ENCODE data around the gene MRPL46.

Gene MRPL46

DNA sequence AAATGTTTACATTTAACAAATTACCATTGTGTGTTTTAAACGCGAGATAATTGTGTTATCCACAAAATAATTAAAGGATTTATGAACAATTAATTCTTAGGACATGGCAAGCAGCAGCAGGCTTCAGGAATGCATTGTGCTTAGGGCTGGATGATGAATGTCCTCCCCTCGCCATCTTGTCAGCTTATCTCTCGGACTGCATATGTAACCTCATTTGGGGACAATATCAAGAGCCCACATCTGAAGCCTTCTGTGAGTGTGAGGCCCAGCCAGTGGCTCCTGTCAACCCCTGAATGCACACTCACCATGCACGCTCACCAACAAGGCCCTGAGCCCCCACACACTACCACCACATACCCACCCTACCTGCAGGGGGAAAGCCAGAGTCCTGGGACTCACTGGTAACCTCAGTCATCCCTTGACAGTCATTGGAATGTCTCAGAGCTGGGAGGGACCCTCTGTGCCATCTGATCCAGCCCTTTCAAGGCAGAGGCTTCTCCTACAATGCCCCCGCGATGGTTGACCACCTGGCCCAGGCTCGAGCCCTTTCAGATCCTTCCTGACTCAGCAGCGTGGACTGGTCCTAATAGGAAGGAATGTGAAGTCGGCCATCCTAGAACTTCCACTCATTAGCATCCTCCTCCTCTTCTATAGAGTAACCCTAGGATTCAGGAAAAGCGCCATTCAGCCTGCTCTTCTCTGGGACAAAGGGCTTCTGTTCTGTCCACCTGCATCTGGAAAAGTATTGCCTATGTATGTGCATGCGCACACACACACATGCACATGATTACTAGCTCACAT, 38.2 kb downstream of the MRPL46 start:
- no peak for DNase-seq (ENCODE audit: low read depth)
- TF ChIP-seq, protein P1, sequence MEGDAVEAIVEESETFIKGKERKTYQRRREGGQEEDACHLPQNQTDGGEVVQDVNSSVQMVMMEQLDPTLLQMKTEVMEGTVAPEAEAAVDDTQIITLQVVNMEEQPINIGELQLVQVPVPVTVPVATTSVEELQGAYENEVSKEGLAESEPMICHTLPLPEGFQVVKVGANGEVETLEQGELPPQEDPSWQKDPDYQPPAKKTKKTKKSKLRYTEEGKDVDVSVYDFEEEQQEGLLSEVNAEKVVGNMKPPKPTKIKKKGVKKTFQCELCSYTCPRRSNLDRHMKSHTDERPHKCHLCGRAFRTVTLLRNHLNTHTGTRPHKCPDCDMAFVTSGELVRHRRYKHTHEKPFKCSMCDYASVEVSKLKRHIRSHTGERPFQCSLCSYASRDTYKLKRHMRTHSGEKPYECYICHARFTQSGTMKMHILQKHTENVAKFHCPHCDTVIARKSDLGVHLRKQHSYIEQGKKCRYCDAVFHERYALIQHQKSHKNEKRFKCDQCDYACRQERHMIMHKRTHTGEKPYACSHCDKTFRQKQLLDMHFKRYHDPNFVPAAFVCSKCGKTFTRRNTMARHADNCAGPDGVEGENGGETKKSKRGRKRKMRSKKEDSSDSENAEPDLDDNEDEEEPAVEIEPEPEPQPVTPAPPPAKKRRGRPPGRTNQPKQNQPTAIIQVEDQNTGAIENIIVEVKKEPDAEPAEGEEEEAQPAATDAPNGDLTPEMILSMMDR (IDR thresholded peaks at IDR 0.05; ENCODE audit: control insufficient read depth, insufficient read depth, low read depth, low read length, missing control alignments) = no peak
- H3K4me3 ChIP-seq (ENCODE audit: control insufficient read depth, low read depth, low read length) = no peak overlapping the region

GRCh38 chr15:88428053-88428452, 39.1 kb downstream of the MRPL46 start:
- no peak overlapping the region for H3K4me3 ChIP-seq (ENCODE audit: control insufficient read depth, low read depth, low read length)
- no peak for DNase-seq (ENCODE audit: low read depth)
- TF ChIP-seq, protein P1 (IDR thresholded peaks at IDR 0.05; ENCODE audit: control insufficient read depth, insufficient read depth, low read depth, low read length, missing control alignments) = no peak

GRCh38 chr15:88426304-88426703, 40.9 kb downstream of the MRPL46 start:
- TF ChIP-seq, protein P1 (IDR thresholded peaks at IDR 0.05; ENCODE audit: control insufficient read depth, insufficient read depth, low read depth, low read length, missing control alignments) = no peak
- no peak overlapping the region for H3K4me3 ChIP-seq (ENCODE audit: control insufficient read depth, low read depth, low read length)
- DNase-seq (ENCODE audit: low read depth) = no peak

- no peak for DNase-seq (ENCODE audit: low read depth)
- no peak overlapping the region for H3K4me3 ChIP-seq (ENCODE audit: control insufficient read depth, low read depth, low read length)
These were observed 43.9 kb downstream of the MRPL46 start for GRCh38 chr15:88423331-88423730.

DNA sequence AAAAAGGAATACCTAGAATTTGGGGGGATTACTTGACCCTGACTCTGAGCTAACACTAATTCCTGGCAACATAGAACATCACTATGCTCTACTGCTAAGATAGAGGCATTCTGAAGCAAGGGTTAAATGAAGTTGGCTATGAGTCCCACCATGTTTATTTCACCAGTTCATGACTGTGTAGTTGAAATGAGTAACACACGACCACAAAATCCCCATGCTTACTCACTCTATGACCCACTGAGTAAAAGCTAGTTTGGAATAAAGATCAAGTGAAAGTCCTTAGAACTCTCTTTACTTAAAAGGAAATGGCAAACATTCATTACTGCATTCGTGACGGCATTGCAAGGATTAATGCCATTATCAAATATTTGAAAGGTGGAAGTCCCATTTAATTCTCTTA, 47.4 kb downstream of the MRPL46 start:
- H3K4me3 ChIP-seq (ENCODE audit: control insufficient read depth, low read depth, low read length) = no peak overlapping the region
- TF ChIP-seq, protein P1 (IDR thresholded peaks at IDR 0.05; ENCODE audit: control insufficient read depth, insufficient read depth, low read depth, low read length, missing control alignments) = no peak
- DNase-seq (ENCODE audit: low read depth) = no peak

More at GRCh38 chr15:88423331-88423730, 43.9 kb downstream of the MRPL46 start:
- TF ChIP-seq, protein P1 (IDR thresholded peaks at IDR 0.05; ENCODE audit: control insufficient read depth, insufficient read depth, low read depth, low read length, missing control alignments) = no peak
